WTC11 (cell line): ENCODE results near the gene LRP11.

Source experiments
- FOXP1 ChIP-seq: sonication (generic); formaldehyde crosslinking; IDR thresholded peaks from 2 replicates; pipeline ENCODE4 v1.8.0; 2022; ENCODE audit warnings: missing genetic modification reagents, mild to moderate bottlenecking, moderate library complexity, borderline replicate concordance
- JUN ChIP-seq: sonication (generic); formaldehyde crosslinking; IDR thresholded peaks from 2 replicates; pipeline ENCODE4 v1.8.0; 2023; ENCODE audit warnings: mild to moderate bottlenecking, missing genetic modification reagents
- NFYB ChIP-seq: sonication (generic); formaldehyde crosslinking; conservative IDR thresholded peaks from 2 replicates; pipeline ENCODE4 v1.8.0; 2022; ENCODE audit warnings: low read depth, missing genetic modification reagents
- TEAD4 ChIP-seq: sonication (generic); formaldehyde crosslinking; IDR thresholded peaks from 2 replicates; pipeline ENCODE4 v1.8.0; 2022; ENCODE audit warnings: mild to moderate bottlenecking, missing genetic modification reagents
- TP53 ChIP-seq: sonication (generic); formaldehyde crosslinking; IDR thresholded peaks from 2 replicates; pipeline ENCODE4 v1.8.1; 2023; ENCODE audit warnings: mild to moderate bottlenecking, missing genetic modification reagents
- ZNF121 ChIP-seq: sonication (generic); formaldehyde crosslinking; IDR thresholded peaks from 2 replicates; pipeline ENCODE4 v1.8.0; 2023; ENCODE audit warnings: missing genetic modification reagents
- TF ChIP-seq, protein P1 (sequence below): fragments of 200-600 bp; IDR thresholded peaks from 2 replicates; pipeline ENCODE4 v1.8.0; 2022; ENCODE audit warnings: antibody characterized with exemption
- TF ChIP-seq, protein P2 (sequence below): fragments of 250-450 bp; sonication (Bioruptor Pico); IDR thresholded peaks from 2 replicates; pipeline ENCODE4 v1.8.0; 2021; ENCODE audit warnings: mild to moderate bottlenecking
- TF ChIP-seq, protein P3 (sequence below): sonication (generic); formaldehyde crosslinking; IDR thresholded peaks from 2 replicates; pipeline ENCODE4 v1.8.0; 2022; ENCODE audit warnings: mild to moderate bottlenecking, missing genetic modification reagents

DNA sequence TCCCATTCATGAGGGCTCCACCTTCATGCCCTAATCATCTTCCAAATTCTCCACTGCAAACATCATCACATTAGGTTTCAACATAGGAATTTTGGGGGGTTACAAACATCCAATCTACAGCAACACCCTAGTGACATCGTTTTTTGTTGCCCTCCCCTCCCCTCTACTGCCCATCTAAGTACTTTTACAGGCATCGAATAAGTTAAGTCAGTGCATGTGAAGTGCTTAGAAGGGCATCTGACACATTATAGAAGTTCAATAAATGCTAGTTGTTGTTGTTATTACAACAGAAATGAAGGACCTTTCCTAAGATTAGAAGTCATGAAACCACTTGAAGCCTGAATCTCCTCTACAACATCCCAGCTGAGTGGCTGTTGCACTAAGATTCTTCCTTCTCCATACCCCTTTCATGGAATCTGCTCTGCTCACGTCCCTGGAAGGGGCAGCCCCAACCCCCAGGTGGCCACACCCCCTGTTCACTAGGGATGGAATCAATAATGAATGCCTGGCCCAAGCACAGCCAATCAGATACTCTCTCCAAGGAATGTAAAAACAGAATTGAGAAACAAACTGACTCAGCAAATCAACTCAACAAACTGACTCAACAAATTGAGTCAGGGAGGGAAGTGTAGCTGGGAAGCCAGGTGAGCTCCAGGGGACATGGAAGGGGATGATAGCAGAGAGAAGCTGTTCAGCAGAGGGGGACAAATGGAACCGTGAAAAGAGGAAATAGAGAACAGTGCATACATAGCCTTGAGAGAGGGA, 3.9 kb upstream of the LRP11 start:
- TF ChIP-seq FOXP1 (CRISPR knock-in tag) (no peak), TEAD4 (CRISPR knock-in tag) (no peak), NFYB (no peak), ZNF121 (CRISPR knock-in tag) (no peak), TP53 (CRISPR knock-in tag) (no peak), JUN (no peak)
- TF ChIP-seq, protein P1, sequence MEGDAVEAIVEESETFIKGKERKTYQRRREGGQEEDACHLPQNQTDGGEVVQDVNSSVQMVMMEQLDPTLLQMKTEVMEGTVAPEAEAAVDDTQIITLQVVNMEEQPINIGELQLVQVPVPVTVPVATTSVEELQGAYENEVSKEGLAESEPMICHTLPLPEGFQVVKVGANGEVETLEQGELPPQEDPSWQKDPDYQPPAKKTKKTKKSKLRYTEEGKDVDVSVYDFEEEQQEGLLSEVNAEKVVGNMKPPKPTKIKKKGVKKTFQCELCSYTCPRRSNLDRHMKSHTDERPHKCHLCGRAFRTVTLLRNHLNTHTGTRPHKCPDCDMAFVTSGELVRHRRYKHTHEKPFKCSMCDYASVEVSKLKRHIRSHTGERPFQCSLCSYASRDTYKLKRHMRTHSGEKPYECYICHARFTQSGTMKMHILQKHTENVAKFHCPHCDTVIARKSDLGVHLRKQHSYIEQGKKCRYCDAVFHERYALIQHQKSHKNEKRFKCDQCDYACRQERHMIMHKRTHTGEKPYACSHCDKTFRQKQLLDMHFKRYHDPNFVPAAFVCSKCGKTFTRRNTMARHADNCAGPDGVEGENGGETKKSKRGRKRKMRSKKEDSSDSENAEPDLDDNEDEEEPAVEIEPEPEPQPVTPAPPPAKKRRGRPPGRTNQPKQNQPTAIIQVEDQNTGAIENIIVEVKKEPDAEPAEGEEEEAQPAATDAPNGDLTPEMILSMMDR = no peak
- TF ChIP-seq, protein P2, sequence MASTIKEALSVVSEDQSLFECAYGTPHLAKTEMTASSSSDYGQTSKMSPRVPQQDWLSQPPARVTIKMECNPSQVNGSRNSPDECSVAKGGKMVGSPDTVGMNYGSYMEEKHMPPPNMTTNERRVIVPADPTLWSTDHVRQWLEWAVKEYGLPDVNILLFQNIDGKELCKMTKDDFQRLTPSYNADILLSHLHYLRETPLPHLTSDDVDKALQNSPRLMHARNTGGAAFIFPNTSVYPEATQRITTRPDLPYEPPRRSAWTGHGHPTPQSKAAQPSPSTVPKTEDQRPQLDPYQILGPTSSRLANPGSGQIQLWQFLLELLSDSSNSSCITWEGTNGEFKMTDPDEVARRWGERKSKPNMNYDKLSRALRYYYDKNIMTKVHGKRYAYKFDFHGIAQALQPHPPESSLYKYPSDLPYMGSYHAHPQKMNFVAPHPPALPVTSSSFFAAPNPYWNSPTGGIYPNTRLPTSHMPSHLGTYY (CRISPR knock-in tag) = no peak
- TF ChIP-seq, protein P3, sequence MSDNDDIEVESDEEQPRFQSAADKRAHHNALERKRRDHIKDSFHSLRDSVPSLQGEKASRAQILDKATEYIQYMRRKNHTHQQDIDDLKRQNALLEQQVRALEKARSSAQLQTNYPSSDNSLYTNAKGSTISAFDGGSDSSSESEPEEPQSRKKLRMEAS (CRISPR knock-in tag) = no peak
